ENCODE results near the gene IQGAP1.

The IQGAP1 gene

DNA sequence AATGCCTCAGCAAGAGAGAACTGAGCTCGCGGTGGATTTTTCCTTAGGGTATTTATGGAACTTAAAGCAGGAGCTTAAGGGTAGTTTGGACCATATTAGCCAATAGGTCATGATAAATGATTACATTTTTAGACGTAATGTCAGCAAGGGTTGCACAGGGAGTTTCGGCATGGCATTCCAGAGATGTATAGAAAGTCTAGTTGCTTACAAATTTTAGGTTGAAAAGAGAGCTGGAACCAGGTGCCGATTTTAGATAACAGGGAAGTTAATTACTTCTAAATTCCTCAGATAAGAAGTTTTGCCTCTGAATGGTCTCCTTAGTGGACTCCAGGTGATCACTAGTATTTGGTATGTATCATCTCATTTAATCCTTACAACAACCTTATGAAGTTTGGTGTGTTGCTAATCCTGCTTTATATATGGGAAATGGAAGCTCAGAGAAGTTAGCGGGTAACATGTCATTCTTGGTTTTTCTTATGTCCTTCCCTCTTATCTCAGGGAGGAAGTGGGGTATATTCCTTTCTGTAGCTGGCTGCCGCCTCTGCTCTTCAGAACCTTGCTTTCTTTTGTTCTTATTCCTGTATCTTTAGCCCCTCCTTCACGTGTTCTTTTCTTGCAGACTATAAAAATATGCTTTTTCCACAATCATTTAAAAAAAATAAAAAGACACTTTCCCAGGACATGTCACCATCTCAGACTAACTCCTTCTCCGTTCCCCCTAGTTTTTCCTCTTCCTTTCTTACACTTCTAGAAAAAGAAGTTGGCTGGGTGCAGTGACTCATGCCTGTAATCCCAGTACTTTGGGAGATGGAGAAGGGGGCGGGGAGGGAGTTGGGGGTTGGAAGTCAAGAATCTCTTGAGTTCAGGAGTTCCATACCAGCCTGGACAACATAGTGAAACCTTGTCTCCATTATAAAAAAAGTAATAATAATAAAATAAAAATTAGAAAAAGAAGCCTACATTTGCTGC, 25.7 kb downstream of the IQGAP1 start:
- Histone ChIP-seq H3K4me1 (ENCODE audit: control insufficient read depth, insufficient read depth, low read length) (peaks cover 27% of the 10 kb centered on the region), H3K4me3 (ENCODE audit: low read depth, low read length) (no peak overlapping the region), H3K27ac (ENCODE audit: extremely low read depth, low read depth, low read length) (no peak overlapping the region), H3K36me3 (ENCODE audit: control insufficient read depth in 2 of 2, insufficient read depth in 1 of 2, low read length in 2 of 2) (no peaks in the 10 kb centered on the region), H3K9me3 (ENCODE audit: control insufficient read depth, insufficient read depth, low read depth, low read length) (no peaks in the 10 kb centered on the region)
- ChIA-PET CTCF (interaction anchor here (0.7 to 2.9 kb wide), 6 partner anchors 10 to 126 kb away, joined by 3 to 18 read pairs (median 4); partner anchors contain the start of gene IQGAP1), POLR2A (interaction anchor here (1.0 kb wide), 1 partner anchor 26 kb away, joined by 3 read pairs; the partner anchor contains the start of gene IQGAP1)
- TF ChIP-seq ZBTB48 (tag by site-specific recombination; IDR thresholded peaks at IDR 0.05): no peak
- TF ChIP-seq ZNF146 (tag by site-specific recombination; IDR thresholded peaks at IDR 0.05): no peak
- peak; percentile 40; the same call in 1 of the 2 replicates for TF ChIP-seq PRDM6 (tag by site-specific recombination; IDR thresholded peaks at IDR 0.05)
- no peak for TF ChIP-seq ZNF580 (tag by site-specific recombination; IDR thresholded peaks at IDR 0.05)
- 0 out of 2 replicates have a peak, but pooled peaks have one; percentile 11 for TF ChIP-seq SP7 (tag by site-specific recombination; IDR thresholded peaks at IDR 0.05)
- no peak for TF ChIP-seq ZNF514 (tag by site-specific recombination; IDR thresholded peaks at IDR 0.05)
- TF ChIP-seq, protein P1, sequence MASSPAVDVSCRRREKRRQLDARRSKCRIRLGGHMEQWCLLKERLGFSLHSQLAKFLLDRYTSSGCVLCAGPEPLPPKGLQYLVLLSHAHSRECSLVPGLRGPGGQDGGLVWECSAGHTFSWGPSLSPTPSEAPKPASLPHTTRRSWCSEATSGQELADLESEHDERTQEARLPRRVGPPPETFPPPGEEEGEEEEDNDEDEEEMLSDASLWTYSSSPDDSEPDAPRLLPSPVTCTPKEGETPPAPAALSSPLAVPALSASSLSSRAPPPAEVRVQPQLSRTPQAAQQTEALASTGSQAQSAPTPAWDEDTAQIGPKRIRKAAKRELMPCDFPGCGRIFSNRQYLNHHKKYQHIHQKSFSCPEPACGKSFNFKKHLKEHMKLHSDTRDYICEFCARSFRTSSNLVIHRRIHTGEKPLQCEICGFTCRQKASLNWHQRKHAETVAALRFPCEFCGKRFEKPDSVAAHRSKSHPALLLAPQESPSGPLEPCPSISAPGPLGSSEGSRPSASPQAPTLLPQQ (tag by site-specific recombination; IDR thresholded peaks at IDR 0.05): no peak
- 0 out of 2 replicates have a peak, but pooled peaks have one; percentile 14 for TF ChIP-seq PRDM1 (tag by site-specific recombination; IDR thresholded peaks at IDR 0.05)
- no peak for TF ChIP-seq SP3 (tag by site-specific recombination; IDR thresholded peaks at IDR 0.05)
- no peak for TF ChIP-seq ZNF155 (tag by site-specific recombination; IDR thresholded peaks at IDR 0.05)
- no peak for TF ChIP-seq ZNF785 (tag by site-specific recombination; IDR thresholded peaks at IDR 0.05)
- TF ChIP-seq, protein P2, sequence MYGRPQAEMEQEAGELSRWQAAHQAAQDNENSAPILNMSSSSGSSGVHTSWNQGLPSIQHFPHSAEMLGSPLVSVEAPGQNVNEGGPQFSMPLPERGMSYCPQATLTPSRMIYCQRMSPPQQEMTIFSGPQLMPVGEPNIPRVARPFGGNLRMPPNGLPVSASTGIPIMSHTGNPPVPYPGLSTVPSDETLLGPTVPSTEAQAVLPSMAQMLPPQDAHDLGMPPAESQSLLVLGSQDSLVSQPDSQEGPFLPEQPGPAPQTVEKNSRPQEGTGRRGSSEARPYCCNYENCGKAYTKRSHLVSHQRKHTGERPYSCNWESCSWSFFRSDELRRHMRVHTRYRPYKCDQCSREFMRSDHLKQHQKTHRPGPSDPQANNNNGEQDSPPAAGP (tag by site-specific recombination; IDR thresholded peaks at IDR 0.05): no peak
- TF ChIP-seq ZNF530 (tag by site-specific recombination; IDR thresholded peaks at IDR 0.05; ENCODE audit: low read depth): no peak
- no peak for TF ChIP-seq ZNF670 (tag by site-specific recombination; IDR thresholded peaks at IDR 0.05; ENCODE audit: low read depth)
- no peak for TF ChIP-seq ZNF747 (tag by site-specific recombination; IDR thresholded peaks at IDR 0.05)
- TF ChIP-seq ZNF549 (tag by site-specific recombination; IDR thresholded peaks at IDR 0.05): no peak
- no peak for TF ChIP-seq SETDB1 (IDR thresholded peaks at IDR 0.05; ENCODE audit: insufficient read length, low read length)
- TF ChIP-seq KLF10 (tag by site-specific recombination; IDR thresholded peaks at IDR 0.05): no peak
- peak; percentile 98 for TF ChIP-seq ZNF664 (tag by site-specific recombination; IDR thresholded peaks at IDR 0.05)
- TF ChIP-seq MEIS1 (CRISPR knock-in tag; IDR thresholded peaks at IDR 0.05; ENCODE audit: borderline replicate concordance): no peak
- no peak for TF ChIP-seq ZNF768 (tag by site-specific recombination; IDR thresholded peaks at IDR 0.05)
- no peak for TF ChIP-seq ZNF416 (tag by site-specific recombination; IDR thresholded peaks at IDR 0.05)
- no peak for TF ChIP-seq ZNF157 (tag by site-specific recombination; IDR thresholded peaks at IDR 0.05)
- TF ChIP-seq, protein P3, sequence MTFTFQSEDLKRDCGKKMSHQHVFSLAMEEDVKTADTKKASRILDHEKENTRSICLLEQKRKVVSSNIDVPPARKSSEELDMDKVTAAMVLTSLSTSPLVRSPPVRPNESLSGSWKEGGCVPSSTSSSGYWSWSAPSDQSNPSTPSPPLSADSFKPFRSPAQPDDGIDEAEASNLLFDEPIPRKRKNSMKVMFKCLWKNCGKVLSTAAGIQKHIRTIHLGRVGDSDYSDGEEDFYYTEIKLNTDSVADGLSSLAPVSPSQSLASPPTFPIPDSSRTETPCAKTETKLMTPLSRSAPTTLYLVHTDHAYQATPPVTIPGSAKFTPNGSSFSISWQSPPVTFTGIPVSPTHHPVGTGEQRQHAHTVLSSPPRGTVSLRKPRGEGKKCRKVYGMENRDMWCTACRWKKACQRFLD (tag by site-specific recombination; IDR thresholded peaks at IDR 0.05): no peak
- no peak for TF ChIP-seq ZNF112 (tag by site-specific recombination; IDR thresholded peaks at IDR 0.05)
- no peak for TF ChIP-seq ZSCAN4 (tag by site-specific recombination; IDR thresholded peaks at IDR 0.05)
- TF ChIP-seq ZNF660 (tag by site-specific recombination; IDR thresholded peaks at IDR 0.05): no peak
- TF ChIP-seq ZNF341 (tag by site-specific recombination; IDR thresholded peaks at IDR 0.05; ENCODE audit: low read depth): no peak

All from HEK293 (cell line).